ENCODE data around the gene RNF150.
"Not testable (repeated sequence)": the region's sequence is repeated elsewhere in the genome, so short reads cannot be mapped to it uniquely, and the experiment has no call there.

Gene RNF150

DNA sequence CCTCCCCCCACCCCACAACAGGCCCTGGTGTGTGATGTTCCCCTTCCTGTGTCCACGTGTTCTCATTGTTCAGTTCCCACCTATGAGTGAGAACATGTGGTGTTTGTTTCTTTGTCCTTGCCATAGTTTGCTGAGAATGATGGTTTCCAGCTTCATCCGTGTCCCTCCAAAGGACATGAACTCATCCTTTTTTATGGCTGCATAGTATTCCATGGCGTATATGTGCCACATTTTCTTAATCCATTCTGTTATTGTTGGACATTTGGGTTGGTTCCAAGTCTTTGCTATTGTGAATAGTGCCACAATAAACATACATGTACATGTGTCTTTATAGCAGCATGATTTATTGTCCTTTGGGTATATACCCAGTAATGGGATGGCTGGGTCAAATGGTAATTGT, 312.7 kb downstream of the RNF150 start:
- not testable (repeated sequence) for DNase-seq (ENCODE audit: low read depth)

DNA sequence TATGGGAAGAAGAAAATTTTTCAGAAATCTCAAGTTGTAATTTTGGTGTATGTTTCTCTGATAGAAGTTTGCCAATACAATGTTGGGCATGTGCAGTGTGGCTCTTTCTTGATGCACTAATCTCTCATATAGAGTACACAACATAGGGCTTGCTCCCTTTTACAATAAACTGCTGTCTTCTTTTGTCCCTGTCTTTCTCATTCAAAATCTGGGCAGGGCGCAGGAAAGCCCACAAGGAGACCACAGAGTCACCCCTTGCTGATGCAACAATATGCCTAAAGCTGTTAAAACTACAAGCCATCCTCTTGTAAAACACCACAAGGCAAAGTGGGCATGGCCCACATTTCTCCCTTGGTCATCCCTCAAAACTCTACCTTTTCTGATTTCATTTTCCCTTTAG, 313.7 kb downstream of the RNF150 start:
- no peak for DNase-seq (ENCODE audit: low read depth)

- DNase-seq (ENCODE audit: low read depth), result no peak
These were observed 314.8 kb downstream of the RNF150 start for GRCh38 chr4:140818433-140818832.

DNA sequence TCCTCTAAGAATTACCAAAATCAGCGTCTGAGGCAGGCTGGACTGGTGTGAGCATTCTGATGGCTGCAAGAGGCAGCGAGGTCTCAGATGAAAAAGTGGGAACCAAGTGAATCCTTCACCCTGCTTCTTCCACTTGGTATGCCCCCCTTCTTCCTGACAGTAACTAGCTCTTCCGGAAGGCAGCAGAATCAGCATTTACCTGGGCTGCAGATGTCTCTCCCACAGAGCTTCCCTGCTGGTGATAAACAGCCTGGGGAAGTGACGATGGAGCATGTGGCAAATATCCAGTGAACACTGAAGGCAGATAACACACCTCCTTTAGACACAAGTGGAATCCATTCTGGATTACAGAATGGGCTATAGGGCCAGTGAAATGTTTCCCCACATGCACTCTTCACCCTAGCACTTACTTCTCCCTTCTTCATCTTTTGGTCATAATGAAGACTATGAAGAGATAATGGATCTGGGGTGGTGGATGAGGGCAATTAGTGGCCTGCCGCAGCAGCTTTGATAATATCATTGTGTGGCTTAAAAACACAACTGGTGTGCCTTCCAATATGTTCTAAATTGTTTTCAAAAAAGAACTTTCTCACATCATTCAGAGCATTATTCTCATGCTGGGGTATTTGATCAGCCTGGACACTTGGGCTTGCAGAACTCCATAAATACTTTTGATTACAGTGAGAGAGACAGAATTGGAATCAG, 316.3 kb downstream of the RNF150 start:
- DNase-seq (ENCODE audit: low read depth), result no peak

DNA sequence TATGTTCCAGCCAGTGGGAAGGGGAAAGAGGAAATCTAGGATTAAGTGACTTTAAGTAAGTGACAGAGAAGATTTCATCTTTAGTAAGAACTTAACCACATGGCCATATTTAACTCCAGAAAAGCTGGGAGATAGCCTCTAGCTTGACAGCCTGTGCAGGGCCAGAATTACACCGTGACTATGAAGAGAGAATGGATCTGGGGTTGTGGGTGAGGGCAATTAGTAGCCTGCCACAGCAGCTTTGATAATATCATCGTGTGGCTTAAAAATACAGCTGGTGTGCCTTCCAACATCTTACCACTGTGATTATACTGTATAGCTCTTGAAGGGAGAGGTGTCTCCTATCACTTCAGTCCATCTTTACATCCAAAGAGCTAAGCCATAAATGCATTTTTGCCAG, 319.5 kb downstream of the RNF150 start:
- no peak for DNase-seq (ENCODE audit: low read depth)

DNA sequence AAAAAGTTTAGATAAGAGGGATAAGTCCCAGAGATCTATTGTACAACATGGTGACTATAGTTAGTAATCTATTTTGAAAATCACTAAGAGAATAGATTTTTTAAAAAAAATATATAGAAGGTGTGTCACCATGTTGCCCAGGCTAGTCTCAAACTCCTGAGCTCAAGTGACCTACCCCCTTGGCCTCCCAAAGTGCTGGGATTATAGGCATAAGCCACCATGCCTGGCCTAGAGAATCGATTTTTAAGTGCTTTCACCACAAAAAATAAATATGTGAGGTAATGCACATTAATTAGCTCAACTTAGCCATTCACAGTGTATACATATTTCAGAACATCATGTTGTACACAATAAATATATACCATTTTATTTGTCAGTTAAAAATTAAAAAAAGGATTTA, 320.4 kb downstream of the RNF150 start:
- DNase-seq (ENCODE audit: low read depth), result no peak

- DNase-seq (ENCODE audit: low read depth), result no peak
These were observed 321.8 kb downstream of the RNF150 start for GRCh38 chr4:140811429-140811828.

DNA sequence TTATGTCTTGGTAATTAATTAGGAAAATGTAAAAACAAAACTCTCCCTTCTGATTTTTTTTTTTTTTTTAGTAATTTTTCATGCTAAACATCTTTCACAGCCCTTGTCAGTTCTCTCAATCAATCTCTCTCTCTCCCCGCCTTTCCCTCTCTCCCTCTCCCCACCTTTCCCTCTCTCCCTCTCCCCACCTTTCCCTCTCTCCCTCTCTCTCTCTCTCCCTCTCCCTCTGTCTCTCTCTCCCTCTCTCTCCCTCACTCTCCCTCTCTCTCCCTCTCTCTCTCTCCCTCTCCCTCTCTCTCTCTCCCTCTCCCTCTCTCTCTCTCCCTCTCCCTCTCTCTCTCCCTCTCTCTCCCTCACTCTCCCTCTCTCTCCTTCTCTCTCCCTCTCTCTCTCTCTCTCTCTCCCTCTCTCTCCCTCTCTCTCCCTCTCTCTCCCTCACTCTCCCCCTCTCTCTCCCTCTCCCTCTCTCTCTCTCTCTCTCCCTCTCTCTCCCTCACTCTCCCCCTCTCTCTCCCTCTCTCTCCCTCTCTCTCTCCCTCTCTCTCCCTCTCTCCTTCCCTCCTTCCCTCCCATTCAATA, 322.6 kb downstream of the RNF150 start:
- DNase-seq (ENCODE audit: low read depth), result not testable (repeated sequence)

Measured in ELR (cell line).